Fibroblast of lung (primary cell): Measurements from ENCODE around the gene EPHB1.

Source experiments
- CTCF ChIP-seq, 2 donors: IDR thresholded peaks in 1 of 2; conservative IDR thresholded peaks in 1 of 2; 1 replicate in 1 of 2; 2 replicates in 1 of 2; pipeline ENCODE4 v1.5.1; 2011 to 2012; ENCODE audit warnings: low read length in 2 of 2, control low read depth in 1 of 2, inconsistent platforms in 1 of 2, low read depth in 1 of 2, mild to moderate bottlenecking in 1 of 2
- EZH2 ChIP-seq: IDR thresholded peaks from 2 replicates; pipeline ENCODE4 v1.5.1; 2012; ENCODE audit warnings: low read length, control low read depth, mild to moderate bottlenecking; ENCODE audit errors: missing control alignments

- TF ChIP-seq CTCF (conservative IDR thresholded peaks at IDR 0.05 in 1 of 2, IDR thresholded peaks at IDR 0.05 in 1 of 2; ENCODE audit: low read depth in 1 of 2, low read length in 2 of 2): no peak
- TF ChIP-seq EZH2: no peak
These were observed 222.2 kb downstream of the EPHB1 start for GRCh38 chr3:135017003-135017893.
